HepG2 (cell line): ENCODE results near the gene SP140L. TPM values are rescaled to one million over a fixed set of nuclear protein-coding genes. Genes with fewer than 3 reads are reported as not detected.

Experiments
- ATF5 ChIP-seq: sonication (generic); formaldehyde crosslinking; IDR thresholded peaks from 2 replicates; pipeline ENCODE4 v1.4.0; 2020; ENCODE audit warnings: mild to moderate bottlenecking, low read depth, missing genetic modification reagents
- DNMT1 ChIP-seq: sonication (generic); formaldehyde crosslinking; IDR thresholded peaks from 2 replicates; pipeline ENCODE4 v1.5.1; 2020; ENCODE audit warnings: mild to moderate bottlenecking, missing genetic modification reagents
- E2F5 ChIP-seq: sonication (generic); formaldehyde crosslinking; conservative IDR thresholded peaks from 2 replicates; pipeline ENCODE4 v1.4.0; 2020; ENCODE audit warnings: missing genetic modification reagents
- EED ChIP-seq: sonication (generic); formaldehyde crosslinking; IDR thresholded peaks from 2 replicates; pipeline ENCODE4 v1.5.0; 2020; ENCODE audit warnings: mild to moderate bottlenecking, missing genetic modification reagents
- FOXA1 ChIP-seq, 2 experiments: fragments of 450-650 bp in 1 of 2; sonication (generic) in 1 of 2; formaldehyde crosslinking in 1 of 2; IDR thresholded peaks; 2 replicates each; pipeline versions ENCODE4 v1.4.0 to v1.6.1; 2016 to 2020; ENCODE audit warnings: missing genetic modification reagents in 1 of 2
- IRF2 ChIP-seq: IDR thresholded peaks from 2 replicates; pipeline ENCODE4 v1.6.1; 2018; ENCODE audit warnings: missing genetic modification reagents, missing compliant biosample characterization
- MXD4 ChIP-seq: IDR thresholded peaks from 2 replicates; pipeline ENCODE4 v1.6.1; 2016; ENCODE audit warnings: mild to moderate bottlenecking, missing biosample characterization, missing genetic modification reagents
- NCOR1 ChIP-seq: fragments of 200-600 bp; sonication (generic); IDR thresholded peaks from 2 replicates; pipeline ENCODE4 v1.7.0; 2017; ENCODE audit warnings: antibody characterized with exemption, low read length, borderline replicate concordance
- POLR2A ChIP-seq, 2 experiments: IDR thresholded peaks; 2 replicates each; pipeline ENCODE4 v1.6.1; 2011; ENCODE audit warnings: low read depth in 2 of 2, low read length in 2 of 2, mild to moderate bottlenecking in 1 of 2, moderate library complexity in 1 of 2; ENCODE audit not compliant: insufficient read depth in 1 of 2
- PRPF4 ChIP-seq: fragments of 200-400 bp; formaldehyde crosslinking; IDR thresholded peaks from 2 replicates; pipeline ENCODE4 v1.6.1; 2016; ENCODE audit warnings: low read length, low read depth; ENCODE audit not compliant: poor library complexity, severe bottlenecking
- REL ChIP-seq: sonication (generic); formaldehyde crosslinking; conservative IDR thresholded peaks from 2 replicates; pipeline ENCODE4 v1.8.0; 2022; ENCODE audit warnings: mild to moderate bottlenecking, missing genetic modification reagents, moderate library complexity
- REXO4 ChIP-seq: sonication (generic); formaldehyde crosslinking; IDR thresholded peaks from 2 replicates; pipeline ENCODE4 v1.8.0; 2022; ENCODE audit warnings: missing genetic modification reagents, mild to moderate bottlenecking, borderline replicate concordance
- RFX3 ChIP-seq: IDR thresholded peaks from 2 replicates; pipeline ENCODE4 v1.6.1; 2016; ENCODE audit warnings: missing biosample characterization, missing genetic modification reagents
- SRSF1 ChIP-seq: fragments of 200-400 bp; formaldehyde crosslinking; optimal IDR thresholded peaks from 2 replicates; pipeline ENCODE3; 2017; ENCODE audit warnings: mild to moderate bottlenecking, low read depth, low read length, moderate library complexity
- TP53 ChIP-seq: sonication (generic); formaldehyde crosslinking; conservative IDR thresholded peaks from 2 replicates; pipeline ENCODE4 v1.4.0; 2020; ENCODE audit warnings: missing genetic modification reagents
- ZBTB46 ChIP-seq: sonication (generic); formaldehyde crosslinking; IDR thresholded peaks from 2 replicates; pipeline ENCODE4 v1.4.0; 2020; ENCODE audit warnings: mild to moderate bottlenecking, missing genetic modification reagents, borderline replicate concordance
- ZNF263 ChIP-seq: sonication (generic); formaldehyde crosslinking; IDR thresholded peaks from 2 replicates; pipeline ENCODE4 v1.4.0; 2020; ENCODE audit warnings: missing genetic modification reagents
- ZNF337 ChIP-seq: sonication (generic); formaldehyde crosslinking; IDR thresholded peaks from 2 replicates; pipeline ENCODE4 v1.5.1; 2020; ENCODE audit warnings: missing genetic modification reagents, low read depth, mild to moderate bottlenecking, borderline replicate concordance
- ZNF468 ChIP-seq: sonication (generic); formaldehyde crosslinking; IDR thresholded peaks from 2 replicates; pipeline ENCODE4 v1.8.0; 2022; ENCODE audit warnings: mild to moderate bottlenecking, moderate library complexity, missing genetic modification reagents
- ZNF503 ChIP-seq: sonication (generic); formaldehyde crosslinking; IDR thresholded peaks from 2 replicates; pipeline ENCODE4 v1.4.0; 2020; ENCODE audit warnings: missing genetic modification reagents
- ZNF605 ChIP-seq: sonication (generic); formaldehyde crosslinking; IDR thresholded peaks from 2 replicates; pipeline ENCODE4 v1.8.0; 2022; ENCODE audit warnings: mild to moderate bottlenecking, missing genetic modification reagents
- ZNF781 ChIP-seq: sonication (generic); formaldehyde crosslinking; IDR thresholded peaks from 2 replicates; pipeline ENCODE4 v1.5.1; 2020; ENCODE audit warnings: borderline replicate concordance, mild to moderate bottlenecking, missing genetic modification reagents; ENCODE audit errors: not compliant biosample characterization
- ZNF782 ChIP-seq: sonication (generic); formaldehyde crosslinking; IDR thresholded peaks from 2 replicates; pipeline ENCODE4 v1.4.0; 2020; ENCODE audit warnings: missing genetic modification reagents, mild to moderate bottlenecking, borderline replicate concordance
- polyA plus RNA-seq, 8 experiments: library from polyadenylated mRNA; depleted of rRNA in 3 of 8; stranded (reverse) in 7 of 8; unstranded in 1 of 8; fragments of >200 nt; fragmentation: Illumina TruSeq in 4 of 8; extraction: Trizol in 4 of 8; gene quantifications; 2 replicates each; pipeline versions ENCODE4 v1.2.1 to v1.2.3, GENCODE V29; 2011 to 2016; ENCODE audit warnings: low read depth in 4 of 8, missing spikeins in 1 of 8, mixed read lengths in 1 of 8; ENCODE audit not compliant: insufficient read depth in 1 of 8
- total RNA-seq, 5 experiments: library from RNA; depleted of rRNA; stranded (reverse); fragments of >200 nt; fragmentation: Illumina TruSeq; extraction: Trizol; gene quantifications; 2 replicates each; pipeline ENCODE4 v1.2.3, GENCODE V29; 2016; ENCODE audit warnings: low read depth in 1 of 5

SP140L gene
- total and polyA plus RNA-seq, 2 of the 13 experiments (the other 11 are each of a cell fraction or from before 2014, with no cell fraction given), result 10.9 to 17.5 TPM

GRCh38 chr2:230411570-230412370, 84.8 kb downstream of the SP140L start (continued):
- peak; percentile 60 for TF ChIP-seq E2F5 (CRISPR knock-in tag)
- TF ChIP-seq ZNF503 (CRISPR knock-in tag), result peak; percentile 63
- TF ChIP-seq EED, result peak; percentile 64; the same call in 1 of the 2 replicates
- peak; percentile 71 for TF ChIP-seq SRSF1
- peak; percentile 84 for TF ChIP-seq IRF2 (CRISPR knock-in tag)
- TF ChIP-seq MXD4, result 0 out of 2 replicates have a peak, but pooled peaks have one; percentile 25
- no peak for TF ChIP-seq FOXA1 (IDR thresholded peaks at IDR 0.05)
- peak; percentile 17; the same call in 1 of the 2 replicates for TF ChIP-seq FOXA1 (CRISPR knock-in tag; IDR thresholded peaks at IDR 0.05)
- TF ChIP-seq ZNF782 (CRISPR knock-in tag), result peak; percentile 97
- peak; percentile 52; the same call in 1 of the 2 replicates for TF ChIP-seq DNMT1 (CRISPR knock-in tag)
- TF ChIP-seq TP53 (CRISPR knock-in tag), result no peak
- no peak for TF ChIP-seq RFX3
- 0 out of 2 replicates have a peak, but pooled peaks have one; percentile 3 for TF ChIP-seq ATF5 (CRISPR knock-in tag)
- no peak for TF ChIP-seq ZNF605 (CRISPR knock-in tag)
- no peak for TF ChIP-seq ZNF781 (CRISPR knock-in tag)
- TF ChIP-seq REL (CRISPR knock-in tag), result no peak
- peak; percentile 70 to 89 for TF ChIP-seq POLR2A (IDR thresholded peaks at IDR 0.05; ENCODE audit: insufficient read depth in 1 of 2, low read depth in 2 of 2, low read length in 2 of 2)
- TF ChIP-seq REXO4 (CRISPR knock-in tag), result 0 out of 2 replicates have a peak, but pooled peaks have one; percentile 71
- TF ChIP-seq ZNF337, result peak; percentile 74; the same call in 1 of the 2 replicates
- no peak for TF ChIP-seq ZBTB46 (CRISPR knock-in tag)
- TF ChIP-seq PRPF4, result no peak
- no peak for TF ChIP-seq NCOR1
- peak; percentile 81 for TF ChIP-seq ZNF263 (CRISPR knock-in tag)
- 0 out of 2 replicates have a peak, but pooled peaks have one; percentile 76 for TF ChIP-seq ZNF468 (CRISPR knock-in tag)
